ENCODE results near the gene MTMR12.

DNA sequence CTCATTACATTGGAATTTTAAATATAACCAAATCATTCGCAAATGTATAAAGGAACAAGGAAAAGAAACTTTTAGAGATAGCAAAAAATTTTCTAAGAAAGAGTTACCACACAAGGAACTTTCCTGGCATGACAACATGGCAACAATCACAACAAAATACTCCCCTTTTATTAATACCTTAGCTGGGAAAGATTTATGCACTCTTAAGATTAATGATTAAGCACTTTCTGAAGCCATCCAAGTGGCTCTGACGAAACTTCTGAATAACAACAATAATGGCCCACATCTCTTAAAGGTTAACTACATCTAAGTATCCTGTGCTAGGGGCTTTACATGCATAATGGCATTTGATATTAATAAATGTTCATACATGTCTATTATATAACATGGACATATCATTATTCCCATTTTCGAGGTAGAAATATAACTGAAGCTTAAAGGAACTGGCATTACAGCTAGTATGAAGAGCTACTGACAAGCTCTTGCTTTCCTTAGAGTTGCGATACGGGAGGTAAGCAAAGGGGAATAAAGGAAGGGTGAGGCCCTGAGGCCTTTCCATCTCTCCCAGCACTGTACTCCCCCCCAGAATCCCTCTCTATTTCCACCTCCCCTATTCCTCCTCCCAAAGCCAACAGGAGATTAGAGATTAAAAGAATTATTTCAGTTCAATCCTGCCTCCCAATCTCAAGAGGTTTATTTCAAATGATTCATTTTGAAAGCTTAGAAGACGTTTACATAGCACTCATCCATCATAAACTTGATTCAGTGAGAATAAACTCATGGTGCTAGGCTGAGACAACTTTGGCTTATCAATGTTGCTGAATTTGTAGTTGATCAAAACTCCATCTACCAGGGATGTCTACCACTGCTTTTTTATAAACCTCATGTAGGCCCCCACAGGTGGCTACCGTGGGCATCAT is 9.6 kb downstream of the MTMR12 start:
- TF ChIP-seq, protein P1, sequence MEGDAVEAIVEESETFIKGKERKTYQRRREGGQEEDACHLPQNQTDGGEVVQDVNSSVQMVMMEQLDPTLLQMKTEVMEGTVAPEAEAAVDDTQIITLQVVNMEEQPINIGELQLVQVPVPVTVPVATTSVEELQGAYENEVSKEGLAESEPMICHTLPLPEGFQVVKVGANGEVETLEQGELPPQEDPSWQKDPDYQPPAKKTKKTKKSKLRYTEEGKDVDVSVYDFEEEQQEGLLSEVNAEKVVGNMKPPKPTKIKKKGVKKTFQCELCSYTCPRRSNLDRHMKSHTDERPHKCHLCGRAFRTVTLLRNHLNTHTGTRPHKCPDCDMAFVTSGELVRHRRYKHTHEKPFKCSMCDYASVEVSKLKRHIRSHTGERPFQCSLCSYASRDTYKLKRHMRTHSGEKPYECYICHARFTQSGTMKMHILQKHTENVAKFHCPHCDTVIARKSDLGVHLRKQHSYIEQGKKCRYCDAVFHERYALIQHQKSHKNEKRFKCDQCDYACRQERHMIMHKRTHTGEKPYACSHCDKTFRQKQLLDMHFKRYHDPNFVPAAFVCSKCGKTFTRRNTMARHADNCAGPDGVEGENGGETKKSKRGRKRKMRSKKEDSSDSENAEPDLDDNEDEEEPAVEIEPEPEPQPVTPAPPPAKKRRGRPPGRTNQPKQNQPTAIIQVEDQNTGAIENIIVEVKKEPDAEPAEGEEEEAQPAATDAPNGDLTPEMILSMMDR (IDR thresholded peaks at IDR 0.05): no peak
- no peak for TF ChIP-seq POLR2A (IDR thresholded peaks at IDR 0.05)
